HCT116 (cell line): ENCODE data around the gene MAPKAPK3. TPM values are rescaled to one million over a fixed set of nuclear protein-coding genes. Genes with fewer than 3 reads are reported as not detected.

ENCODE experiments used
- ATAC-seq: fragments of 200-7000 bp; cut with Tn5 transposase; 2 replicates; pipeline ENCODE4 v1.9.1; 2020; ENCODE audit warnings: mild to moderate bottlenecking, moderate library complexity
- BruUV-seq: library from RNA; stranded (reverse); fragments of 400-500 nt; replicated peaks from 2 replicates; lab custom pipeline; 2021; lab: Mats Ljungman, UMichigan
- CTCF ChIA-PET: fragments of 300-600 bp; sonication (Branson Sonifier 250); formaldehyde crosslinking; loops from one replicate; lab custom pipeline; 2021; ENCODE audit warnings: antibody characterized with exemption; lab: Charles Lee
- POLR2A ChIA-PET: fragments of 300-600, 350-600 bp; sonication (Branson Sonifier 250); formaldehyde crosslinking; loops from one replicate; lab custom pipeline; 2021; ENCODE audit warnings: antibody characterized with exemption; lab: Charles Lee
- RAD21 ChIA-PET, 2 experiments: fragments of 300-600 bp; sonication (Branson Sonifier 250); formaldehyde crosslinking; loops; one replicate each; lab custom pipeline; 2023; ENCODE audit warnings: low total read pairs in 2 of 2; ENCODE audit not compliant: uncharacterized antibody in 2 of 2, unreplicated experiment in 2 of 2, low non-redundant PET in 1 of 2; lab: Charles Lee
- DNase-seq: peaks from one replicate; pipeline ENCODE4 v3.0.0-alpha.2; 2010; ENCODE audit warnings: low read depth, low spot score
- H2AFZ ChIP-seq: fragments of 200-600 bp; shearing (Covaris generic), sonication (generic); 2 replicates; pipeline ENCODE4 v1.6.1; 2017; ENCODE audit warnings: low read depth, mixed run types, mixed read lengths, antibody characterized with exemption, low read length; ENCODE audit not compliant: poor library complexity, severe bottlenecking
- H3K27ac ChIP-seq: 2 replicates; pipeline ENCODE4 v1.5.1; 2012; ENCODE audit warnings: low read depth, low read length
- H3K27me3 ChIP-seq: fragments of 200-600 bp; sonication (generic); 2 replicates; pipeline ENCODE4 v1.6.1; 2016; ENCODE audit warnings: mixed run types, low read length, mixed read lengths; ENCODE audit not compliant: insufficient read depth
- H3K36me3 ChIP-seq, 2 experiments: fragments of 200-500 bp in 1 of 2; fragments of 200-600 bp in 1 of 2; sonication (Bioruptor generic) in 1 of 2; sonication (generic) in 1 of 2; 2 replicates each; pipeline versions ENCODE4 v1.5.1 to v1.6.1; 2014 to 2016; ENCODE audit warnings: low read length in 2 of 2, inconsistent platforms in 1 of 2, mixed read lengths in 1 of 2, mixed run types in 1 of 2; ENCODE audit not compliant: insufficient read depth in 2 of 2, control insufficient read depth in 1 of 2
- H3K4me1 ChIP-seq, 2 experiments: fragments of 200-600 bp in 1 of 2; sonication (generic) in 1 of 2; 2 replicates each; pipeline versions ENCODE4 v1.5.1 to v1.6.1; 2012 to 2017; ENCODE audit warnings: low read length in 2 of 2, inconsistent platforms in 1 of 2, mild to moderate bottlenecking in 1 of 2, mixed read lengths in 1 of 2, mixed run types in 1 of 2, moderate library complexity in 1 of 2; ENCODE audit not compliant: insufficient read depth in 2 of 2, control insufficient read depth in 1 of 2
- H3K4me2 ChIP-seq: fragments of 200-600 bp; sonication (generic); 2 replicates; pipeline ENCODE4 v1.6.1; 2017; ENCODE audit warnings: mixed run types, low read length, mixed read lengths
- H3K4me3 ChIP-seq, 2 experiments: fragments of 200-600 bp in 1 of 2; sonication (generic) in 1 of 2; replicated peaks in 1 of 2; 2 replicates each; pipeline ENCODE4 v1.5.1; 2011 to 2016; ENCODE audit warnings: low read length in 2 of 2, control low read depth in 1 of 2, low read depth in 1 of 2, mild to moderate bottlenecking in 1 of 2, mixed read lengths in 1 of 2, mixed run types in 1 of 2
- H3K79me2 ChIP-seq: fragments of 200-600 bp; sonication (generic); 2 replicates; pipeline ENCODE4 v1.6.1; 2017; ENCODE audit warnings: mild to moderate bottlenecking, mixed run types, low read length, moderate library complexity, mixed read lengths; ENCODE audit not compliant: insufficient read depth
- H3K9ac ChIP-seq: fragments of 200-600 bp; sonication (generic); 2 replicates; pipeline ENCODE4 v1.6.1; 2016; ENCODE audit warnings: low read length, mixed read lengths
- H3K9me2 ChIP-seq: fragments of 200-600 bp; sonication (generic), shearing (Covaris generic); 2 replicates; pipeline ENCODE4 v1.6.1; 2017; ENCODE audit warnings: mixed run types, mild to moderate bottlenecking, moderate library complexity; ENCODE audit not compliant: insufficient read depth
- H3K9me3 ChIP-seq, 2 experiments: fragments of 200-500 bp in 1 of 2; fragments of 200-600 bp in 1 of 2; sonication (Bioruptor generic) in 1 of 2; sonication (generic) in 1 of 2; 2 replicates each; pipeline ENCODE4 v1.6.1; 2014 to 2017; ENCODE audit warnings: low read length in 2 of 2, mixed read lengths in 2 of 2, inconsistent platforms in 1 of 2, low read depth in 1 of 2, mild to moderate bottlenecking in 1 of 2, mixed run types in 1 of 2, moderate library complexity in 1 of 2; ENCODE audit not compliant: control insufficient read depth in 1 of 2, insufficient read depth in 1 of 2
- H4K20me1 ChIP-seq: fragments of 200-600 bp; sonication (generic), shearing (Covaris generic); 2 replicates; pipeline ENCODE4 v1.6.1; 2017; ENCODE audit warnings: mixed run types, mild to moderate bottlenecking, moderate library complexity; ENCODE audit not compliant: insufficient read depth
- CEBPB ChIP-seq: IDR thresholded peaks from 2 replicates; pipeline ENCODE4 v1.6.1; 2012; ENCODE audit warnings: low read depth
- EGR1 ChIP-seq: IDR thresholded peaks from 2 replicates; pipeline ENCODE4 v1.6.1; 2012; ENCODE audit warnings: low read depth
- ELF1 ChIP-seq: IDR thresholded peaks from 2 replicates; pipeline ENCODE4 v1.6.1; 2012; ENCODE audit warnings: low read depth, borderline replicate concordance
- EZH2 ChIP-seq: fragments of 200-600 bp; sonication (generic); IDR thresholded peaks from 2 replicates; pipeline ENCODE4 v1.6.1; 2017; ENCODE audit warnings: antibody characterized with exemption, mixed run types
- EZH2phosphoT487 ChIP-seq: fragments of 200-600 bp; IDR thresholded peaks from 2 replicates; pipeline ENCODE4 v1.6.1; 2018; ENCODE audit warnings: antibody characterized with exemption, borderline replicate concordance
- FOSL1 ChIP-seq: IDR thresholded peaks from 2 replicates; pipeline ENCODE4 v1.6.1; 2012; ENCODE audit warnings: low read depth
- POLR2A ChIP-seq: IDR thresholded peaks from 2 replicates; pipeline ENCODE4 v1.7.0; 2011; ENCODE audit warnings: borderline replicate concordance; ENCODE audit not compliant: insufficient read depth, insufficient read length; ENCODE audit errors: extremely low read depth
- POLR2AphosphoS5 ChIP-seq: IDR thresholded peaks from 2 replicates; pipeline ENCODE4 v1.6.1; 2011; ENCODE audit warnings: mild to moderate bottlenecking, low read depth, low read length, moderate library complexity
- TCF7L2 ChIP-seq: IDR thresholded peaks from 2 replicates; pipeline ENCODE4 v1.7.0; 2011; ENCODE audit warnings: borderline replicate concordance, inconsistent platforms; ENCODE audit not compliant: insufficient read depth, insufficient read length; ENCODE audit errors: extremely low read depth
- YY1 ChIP-seq: IDR thresholded peaks from 2 replicates; pipeline ENCODE4 v1.6.1; 2011; ENCODE audit warnings: low read length, low read depth, moderate library complexity, mild to moderate bottlenecking; ENCODE audit not compliant: insufficient replicate concordance; ENCODE audit errors: extremely low read depth
- ZFX ChIP-seq: fragments of 450-650 bp; IDR thresholded peaks from 2 replicates; pipeline ENCODE4 v1.6.1; 2017
- intact Hi-C: fragments of 100-400 bp; cut with micrococcal nuclease; formaldehyde crosslinking; loops from 2 replicates; pipeline ENCODE4 v1.10.0; 2022
- total RNA-seq: library from RNA; stranded (reverse); gene quantifications from one replicate; pipeline ENCODE4 v1.2.1, GENCODE V29; 2021; ENCODE audit not compliant: unreplicated experiment
- TF ChIP-seq, protein P1 (sequence below), 3 experiments: fragments of 200-600 bp in 1 of 3; sonication (generic) in 1 of 3; IDR thresholded peaks in 2 of 3; conservative IDR thresholded peaks in 1 of 3; 2 replicates each; pipeline ENCODE4 v1.5.1; 2012 to 2017; ENCODE audit warnings: low read depth in 2 of 3, low read length in 2 of 3, antibody characterized with exemption in 1 of 3, borderline replicate concordance in 1 of 3, control low read depth in 1 of 3, mild to moderate bottlenecking in 1 of 3, mixed read lengths in 1 of 3, mixed run types in 1 of 3, moderate library complexity in 1 of 3; ENCODE audit not compliant: insufficient read depth in 1 of 3
- TF ChIP-seq, protein P2 (sequence below): IDR thresholded peaks from 2 replicates; pipeline ENCODE4 v1.6.1; 2011; ENCODE audit warnings: mild to moderate bottlenecking, low read length, moderate library complexity; ENCODE audit not compliant: insufficient replicate concordance; ENCODE audit errors: extremely low read depth
- TF ChIP-seq, protein P3 (sequence below): IDR thresholded peaks from 2 replicates; pipeline ENCODE4 v1.6.1; 2012

MAPKAPK3 gene
- total RNA-seq, 1 experiment from 2014 or later = 87.3 TPM

- no TSS peak for BruUV-seq
- CTCF ChIA-PET = interaction anchor here (1.5 kb wide), 1 partner anchor 13 kb away, joined by 4 read pairs; no protein-coding TSS in a partner anchor
- H3K36me3 ChIP-seq = no peaks in the 10 kb centered on the region
- ATAC-seq (no peak), DNase-seq (no peak)
- H3K79me2 ChIP-seq = peaks cover 10% of the 10 kb centered on the region; the same call in 1 of the 2 replicates
- H2AFZ ChIP-seq = no peak overlapping the region
- POLR2A ChIA-PET = no interaction called here
- no peak overlapping the region for H3K4me2 ChIP-seq
- H3K27ac ChIP-seq = no peak overlapping the region
- H3K9ac ChIP-seq = no peak overlapping the region
- H4K20me1 ChIP-seq = no peaks in the 10 kb centered on the region
- H3K4me1 ChIP-seq = no peaks in the 10 kb centered on the region
- H3K27me3 ChIP-seq = no peaks in the 10 kb centered on the region
- no peak overlapping the region for H3K4me3 ChIP-seq
- TF ChIP-seq POLR2A = no peak
- no peaks in the 10 kb centered on the region for H3K9me2 ChIP-seq
- intact Hi-C loops = no loop called here
- RAD21 ChIA-PET = no interaction called here
- no peaks in the 10 kb centered on the region for H3K9me3 ChIP-seq
These were observed 72.6 kb downstream of the MAPKAPK3 start for GRCh38 chr3:50689558-50689957.

- POLR2A ChIA-PET = no interaction called here
- Histone ChIP-seq H3K9me3 (no peaks in the 10 kb centered on the region), H4K20me1 (no peaks in the 10 kb centered on the region), H3K4me1 (no peaks in the 10 kb centered on the region), H3K9ac (no peak overlapping the region), H3K36me3 (no peaks in the 10 kb centered on the region), H3K79me2 (peaks cover 13% of the 10 kb centered on the region; the same call in 1 of the 2 replicates), H3K4me3 (no peak overlapping the region), H3K4me2 (no peak overlapping the region), H3K27ac (no peak overlapping the region), H3K9me2 (no peaks in the 10 kb centered on the region), H2AFZ (no peak overlapping the region), H3K27me3 (no peaks in the 10 kb centered on the region)
- DNase-seq = no peak
- TF ChIP-seq CEBPB = no peak
- TF ChIP-seq ELF1 = no peak
- TF ChIP-seq POLR2AphosphoS5 = no peak
- no peak for TF ChIP-seq FOSL1
- TF ChIP-seq, protein P1, sequence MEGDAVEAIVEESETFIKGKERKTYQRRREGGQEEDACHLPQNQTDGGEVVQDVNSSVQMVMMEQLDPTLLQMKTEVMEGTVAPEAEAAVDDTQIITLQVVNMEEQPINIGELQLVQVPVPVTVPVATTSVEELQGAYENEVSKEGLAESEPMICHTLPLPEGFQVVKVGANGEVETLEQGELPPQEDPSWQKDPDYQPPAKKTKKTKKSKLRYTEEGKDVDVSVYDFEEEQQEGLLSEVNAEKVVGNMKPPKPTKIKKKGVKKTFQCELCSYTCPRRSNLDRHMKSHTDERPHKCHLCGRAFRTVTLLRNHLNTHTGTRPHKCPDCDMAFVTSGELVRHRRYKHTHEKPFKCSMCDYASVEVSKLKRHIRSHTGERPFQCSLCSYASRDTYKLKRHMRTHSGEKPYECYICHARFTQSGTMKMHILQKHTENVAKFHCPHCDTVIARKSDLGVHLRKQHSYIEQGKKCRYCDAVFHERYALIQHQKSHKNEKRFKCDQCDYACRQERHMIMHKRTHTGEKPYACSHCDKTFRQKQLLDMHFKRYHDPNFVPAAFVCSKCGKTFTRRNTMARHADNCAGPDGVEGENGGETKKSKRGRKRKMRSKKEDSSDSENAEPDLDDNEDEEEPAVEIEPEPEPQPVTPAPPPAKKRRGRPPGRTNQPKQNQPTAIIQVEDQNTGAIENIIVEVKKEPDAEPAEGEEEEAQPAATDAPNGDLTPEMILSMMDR (IDR thresholded peaks at IDR 0.05 in 2 of 3, conservative IDR thresholded peaks at IDR 0.05 in 1 of 3; ENCODE audit: borderline replicate concordance in 1 of 3, insufficient read depth in 1 of 3, low read depth in 2 of 3, low read length in 2 of 3) = no peak
- no peak for TF ChIP-seq YY1
- no peak for TF ChIP-seq TCF7L2
- TF ChIP-seq, protein P2, sequence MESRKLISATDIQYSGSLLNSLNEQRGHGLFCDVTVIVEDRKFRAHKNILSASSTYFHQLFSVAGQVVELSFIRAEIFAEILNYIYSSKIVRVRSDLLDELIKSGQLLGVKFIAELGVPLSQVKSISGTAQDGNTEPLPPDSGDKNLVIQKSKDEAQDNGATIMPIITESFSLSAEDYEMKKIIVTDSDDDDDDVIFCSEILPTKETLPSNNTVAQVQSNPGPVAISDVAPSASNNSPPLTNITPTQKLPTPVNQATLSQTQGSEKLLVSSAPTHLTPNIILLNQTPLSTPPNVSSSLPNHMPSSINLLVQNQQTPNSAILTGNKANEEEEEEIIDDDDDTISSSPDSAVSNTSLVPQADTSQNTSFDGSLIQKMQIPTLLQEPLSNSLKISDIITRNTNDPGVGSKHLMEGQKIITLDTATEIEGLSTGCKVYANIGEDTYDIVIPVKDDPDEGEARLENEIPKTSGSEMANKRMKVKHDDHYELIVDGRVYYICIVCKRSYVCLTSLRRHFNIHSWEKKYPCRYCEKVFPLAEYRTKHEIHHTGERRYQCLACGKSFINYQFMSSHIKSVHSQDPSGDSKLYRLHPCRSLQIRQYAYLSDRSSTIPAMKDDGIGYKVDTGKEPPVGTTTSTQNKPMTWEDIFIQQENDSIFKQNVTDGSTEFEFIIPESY = no peak
- TF ChIP-seq, protein P3, sequence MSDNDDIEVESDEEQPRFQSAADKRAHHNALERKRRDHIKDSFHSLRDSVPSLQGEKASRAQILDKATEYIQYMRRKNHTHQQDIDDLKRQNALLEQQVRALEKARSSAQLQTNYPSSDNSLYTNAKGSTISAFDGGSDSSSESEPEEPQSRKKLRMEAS = no peak
- no peak for TF ChIP-seq ZFX
- no peak for TF ChIP-seq EGR1
- no peak for TF ChIP-seq EZH2
- TF ChIP-seq EZH2phosphoT487 = no peak
- no TSS peak for BruUV-seq
- CTCF ChIA-PET = no interaction called here
- RAD21 ChIA-PET = no interaction called here
- ATAC-seq = no peak
- intact Hi-C loops = no loop called here
These were observed 78.1 kb downstream of the MAPKAPK3 start for GRCh38 chr3:50695031-50695430.
